Measurements from ENCODE around the gene SCN3A.

The SCN3A gene

GRCh38 chr2:165109915-165110314, 93.9 kb downstream of the SCN3A start:
- no peak for DNase-seq

GRCh38 chr2:165105926-165106325, 97.9 kb downstream of the SCN3A start:
- DNase-seq = no peak

- DNase-seq = no peak
Measured at GRCh38 chr2:165087933-165088901, 115.6 kb downstream of the SCN3A start.

- DNase-seq = no peak
Measured at GRCh38 chr2:165086337-165086736, 117.5 kb downstream of the SCN3A start.

- DNase-seq = no peak
Measured at GRCh38 chr2:165083326-165083725, 120.5 kb downstream of the SCN3A start.

- no peak for DNase-seq
Measured at GRCh38 chr2:165082479-165082878, 121.4 kb downstream of the SCN3A start.

GRCh38 chr2:165081276-165081675, 122.6 kb downstream of the SCN3A start:
- no peak for DNase-seq

GRCh38 chr2:165079432-165079831, 124.4 kb downstream of the SCN3A start:
- DNase-seq = no peak

GRCh38 chr2:165078913-165079312, 124.9 kb downstream of the SCN3A start:
- DNase-seq = no peak

- DNase-seq = no peak
Measured at GRCh38 chr2:165074884-165075283, 129.0 kb downstream of the SCN3A start.

- no peak for DNase-seq
Measured at GRCh38 chr2:165074323-165074722, 129.5 kb downstream of the SCN3A start.

- DNase-seq = no peak
Measured at GRCh38 chr2:165070076-165070475, 133.8 kb downstream of the SCN3A start.

GRCh38 chr2:165069151-165069550, 134.7 kb downstream of the SCN3A start:
- DNase-seq = no peak

- DNase-seq = no peak
Measured at GRCh38 chr2:165068487-165068757, 135.4 kb downstream of the SCN3A start.

- no peak for DNase-seq
Measured at GRCh38 chr2:165067643-165068486, 136.0 kb downstream of the SCN3A start.

GRCh38 chr2:165064743-165065142, 139.1 kb downstream of the SCN3A start:
- DNase-seq = no peak

- no peak for DNase-seq
Measured at GRCh38 chr2:165060411-165060810, 143.4 kb downstream of the SCN3A start.

GRCh38 chr2:165058476-165059265, 145.2 kb downstream of the SCN3A start:
- no peak for DNase-seq

- no peak for DNase-seq
Measured at GRCh38 chr2:165057931-165058330, 145.9 kb downstream of the SCN3A start.

- DNase-seq = no peak
Measured at GRCh38 chr2:165057308-165057707, 146.5 kb downstream of the SCN3A start.

- DNase-seq = no peak
Measured at GRCh38 chr2:165056564-165056963, 147.3 kb downstream of the SCN3A start.

GRCh38 chr2:165055082-165055851, 148.6 kb downstream of the SCN3A start:
- no peak for DNase-seq
